Kidney epithelial cell (primary cell): ENCODE data around the gene STAP1. TPM values are rescaled to one million over a fixed set of nuclear protein-coding genes. Genes with fewer than 3 reads are reported as not detected.
"Not testable (repeated sequence)": the region's sequence is repeated elsewhere in the genome, so short reads cannot be mapped to it uniquely, and the experiment has no call there.

Experiments used
- DNase-seq: peaks from one replicate; pipeline ENCODE4 v3.0.0-alpha.2; 2010; ENCODE audit warnings: low read depth
- H3K27me3 ChIP-seq: 2 replicates; pipeline ENCODE4 v1.6.0; 2011; ENCODE audit warnings: low read length; ENCODE audit not compliant: control insufficient read depth, insufficient read depth
- H3K36me3 ChIP-seq: 2 replicates; pipeline ENCODE4 v1.5.1; 2011; ENCODE audit warnings: low read length; ENCODE audit not compliant: control insufficient read depth, insufficient read depth
- H3K4me3 ChIP-seq: 2 replicates; pipeline ENCODE4 v1.5.1; 2011; ENCODE audit warnings: low read depth, mild to moderate bottlenecking, control low read depth, low read length
- total RNA-seq: library from RNA; depleted of rRNA; stranded (reverse); fragments of >200 nt; gene quantifications from 2 replicates; pipeline ENCODE4 v1.2.3, GENCODE V29; 2015
- TF ChIP-seq, protein P1 (sequence below): IDR thresholded peaks from 2 replicates; pipeline ENCODE4 v1.5.1; 2011; ENCODE audit warnings: mild to moderate bottlenecking, moderate library complexity, low read length, control low read depth, inconsistent platforms; ENCODE audit not compliant: insufficient read depth, poor library complexity, severe bottlenecking

Gene STAP1
- total RNA-seq, 1 donor from 2014 or later: not detected

- no peak overlapping the region for H3K4me3 ChIP-seq
- no peak for DNase-seq
- H3K36me3 ChIP-seq: peaks cover 3% of the 10 kb centered on the region
- TF ChIP-seq, protein P1, sequence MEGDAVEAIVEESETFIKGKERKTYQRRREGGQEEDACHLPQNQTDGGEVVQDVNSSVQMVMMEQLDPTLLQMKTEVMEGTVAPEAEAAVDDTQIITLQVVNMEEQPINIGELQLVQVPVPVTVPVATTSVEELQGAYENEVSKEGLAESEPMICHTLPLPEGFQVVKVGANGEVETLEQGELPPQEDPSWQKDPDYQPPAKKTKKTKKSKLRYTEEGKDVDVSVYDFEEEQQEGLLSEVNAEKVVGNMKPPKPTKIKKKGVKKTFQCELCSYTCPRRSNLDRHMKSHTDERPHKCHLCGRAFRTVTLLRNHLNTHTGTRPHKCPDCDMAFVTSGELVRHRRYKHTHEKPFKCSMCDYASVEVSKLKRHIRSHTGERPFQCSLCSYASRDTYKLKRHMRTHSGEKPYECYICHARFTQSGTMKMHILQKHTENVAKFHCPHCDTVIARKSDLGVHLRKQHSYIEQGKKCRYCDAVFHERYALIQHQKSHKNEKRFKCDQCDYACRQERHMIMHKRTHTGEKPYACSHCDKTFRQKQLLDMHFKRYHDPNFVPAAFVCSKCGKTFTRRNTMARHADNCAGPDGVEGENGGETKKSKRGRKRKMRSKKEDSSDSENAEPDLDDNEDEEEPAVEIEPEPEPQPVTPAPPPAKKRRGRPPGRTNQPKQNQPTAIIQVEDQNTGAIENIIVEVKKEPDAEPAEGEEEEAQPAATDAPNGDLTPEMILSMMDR: no peak
- H3K27me3 ChIP-seq: no peaks in the 10 kb centered on the region
These were observed 27.1 kb upstream of the STAP1 start for GRCh38 chr4:67531379-67531962.

GRCh38 chr4:67532397-67532796 lies 26.1 kb upstream of the STAP1 start:
- not testable (repeated sequence) for H3K4me3 ChIP-seq, H3K36me3 ChIP-seq, H3K27me3 ChIP-seq, DNase-seq

GRCh38 chr4:67533112-67533511 lies 25.4 kb upstream of the STAP1 start:
- TF ChIP-seq, protein P1: no peak
- Histone ChIP-seq H3K27me3 (no peaks in the 10 kb centered on the region), H3K36me3 (peaks cover 3% of the 10 kb centered on the region), H3K4me3 (no peak overlapping the region)
- no peak for DNase-seq

GRCh38 chr4:67535280-67535840 lies 23.2 kb upstream of the STAP1 start:
- DNase-seq: no peak
- Histone ChIP-seq H3K36me3 (peaks cover 3% of the 10 kb centered on the region), H3K4me3 (no peak overlapping the region), H3K27me3 (no peaks in the 10 kb centered on the region)
- TF ChIP-seq, protein P1: no peak

DNA sequence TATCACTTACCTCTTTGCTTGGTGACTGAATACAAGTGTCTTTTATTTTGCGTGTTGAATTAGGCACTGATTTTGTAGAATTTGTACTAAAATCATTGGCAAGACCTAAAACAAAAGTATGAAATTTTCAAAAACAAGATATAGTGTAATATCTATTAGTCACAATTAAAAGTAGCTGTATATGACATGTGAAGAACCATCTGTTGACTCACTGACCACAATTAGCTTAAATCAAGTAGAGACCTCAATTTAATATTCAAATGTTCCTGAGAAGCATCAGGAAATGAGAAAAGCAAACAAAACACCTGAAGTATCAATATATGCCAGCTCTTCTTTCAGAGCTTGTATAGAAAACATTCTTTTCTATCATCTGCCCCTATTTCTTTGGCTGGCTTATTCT lies 18.7 kb upstream of the STAP1 start:
- Histone ChIP-seq H3K27me3 (no peaks in the 10 kb centered on the region), H3K36me3 (no peaks in the 10 kb centered on the region), H3K4me3 (no peak overlapping the region)
- TF ChIP-seq, protein P1: no peak
- DNase-seq: no peak

GRCh38 chr4:67542076-67542475 lies 16.5 kb upstream of the STAP1 start:
- DNase-seq: no peak
- H3K36me3 ChIP-seq: no peaks in the 10 kb centered on the region
- H3K4me3 ChIP-seq: no peak overlapping the region
- H3K27me3 ChIP-seq: no peaks in the 10 kb centered on the region
- TF ChIP-seq, protein P1: no peak
